SK-N-SH treated with all-trans-retinoic acid at 6 μM for 48 hours (cell line): ENCODE data around the gene SNRK.

ENCODE experiments used
- ATAC-seq: fragments of 200-7000 bp; cut with Tn5 transposase; 3 replicates; pipeline ENCODE4 v1.9.1; 2020; ENCODE audit warnings: mild to moderate bottlenecking, moderate library complexity
- BACH2 ChIP-seq: fragments of 250-450 bp; sonication (Bioruptor Pico); IDR thresholded peaks from 2 replicates; pipeline ENCODE4 v1.9.0; 2021; ENCODE audit warnings: mild to moderate bottlenecking, borderline replicate concordance
- CSDC2 ChIP-seq: fragments of 250-450 bp; sonication (Bioruptor Pico); IDR thresholded peaks from 2 replicates; pipeline ENCODE4 v1.5.0; 2020; ENCODE audit warnings: mild to moderate bottlenecking, moderate library complexity
- GLIS3 ChIP-seq: fragments of 250-450 bp; sonication (Bioruptor Pico); IDR thresholded peaks from 2 replicates; pipeline ENCODE4 v1.5.0; 2020; ENCODE audit warnings: mild to moderate bottlenecking, moderate library complexity
- ISL1 ChIP-seq: fragments of 250-450 bp; sonication (Bioruptor Pico); IDR thresholded peaks from 2 replicates; pipeline ENCODE4 v2.1.2; 2022; ENCODE audit warnings: mild to moderate bottlenecking, moderate library complexity
- OSR1 ChIP-seq: fragments of 250-450 bp; sonication (Bioruptor Pico); IDR thresholded peaks from 2 replicates; pipeline ENCODE4 v1.8.0; 2022; ENCODE audit warnings: moderate library complexity, mild to moderate bottlenecking, inconsistent platforms
- PPARA ChIP-seq: fragments of 250-450 bp; sonication (Bioruptor Pico); IDR thresholded peaks from 2 replicates; pipeline ENCODE4 v1.5.0; 2020; ENCODE audit warnings: mild to moderate bottlenecking, borderline replicate concordance
- RARB ChIP-seq: fragments of 250-450 bp; sonication (Bioruptor Pico); IDR thresholded peaks from 2 replicates; pipeline ENCODE4 v1.8.0; 2021; ENCODE audit warnings: mild to moderate bottlenecking, moderate library complexity
- SNAI2 ChIP-seq: fragments of 250-450 bp; sonication (Bioruptor Pico); IDR thresholded peaks from 2 replicates; pipeline ENCODE4 v1.5.0; 2020; ENCODE audit warnings: mild to moderate bottlenecking, moderate library complexity
- TCF4 ChIP-seq: fragments of 250-450 bp; sonication (Bioruptor Pico); IDR thresholded peaks from 2 replicates; pipeline ENCODE4 v1.8.0; 2021; ENCODE audit warnings: mild to moderate bottlenecking, moderate library complexity, borderline replicate concordance
- TOX ChIP-seq: fragments of 250-450 bp; sonication (Bioruptor Pico); IDR thresholded peaks from 2 replicates; pipeline ENCODE4 v1.8.0; 2021; ENCODE audit warnings: mild to moderate bottlenecking, moderate library complexity, borderline replicate concordance
- ZC3H10 ChIP-seq: fragments of 250-450 bp; sonication (Bioruptor Pico); IDR thresholded peaks from 2 replicates; pipeline ENCODE4 v1.5.1; 2021; ENCODE audit warnings: mild to moderate bottlenecking, moderate library complexity
- ZFP3 ChIP-seq: fragments of 250-450 bp; sonication (Bioruptor Pico); IDR thresholded peaks from 2 replicates; pipeline ENCODE4 v1.5.0; 2020; ENCODE audit warnings: mild to moderate bottlenecking, moderate library complexity
- ZNF70 ChIP-seq: fragments of 450-650 bp; formaldehyde crosslinking; IDR thresholded peaks from 2 replicates; pipeline ENCODE4 v1.5.0; 2020; ENCODE audit warnings: mild to moderate bottlenecking, moderate library complexity
- ZNF8 ChIP-seq: fragments of 450-650 bp; formaldehyde crosslinking; IDR thresholded peaks from 2 replicates; pipeline ENCODE4 v1.5.0; 2020; ENCODE audit warnings: mild to moderate bottlenecking, moderate library complexity
- TF ChIP-seq, protein P1 (sequence below): fragments of 250-450 bp; sonication (Bioruptor Pico); IDR thresholded peaks from 2 replicates; pipeline ENCODE4 v1.8.0; 2021; ENCODE audit warnings: low read depth, mild to moderate bottlenecking, moderate library complexity, borderline replicate concordance
- TF ChIP-seq, protein P2 (sequence below): fragments of 250-450 bp; sonication (Bioruptor Pico); IDR thresholded peaks from 2 replicates; pipeline ENCODE4 v1.5.1; 2020; ENCODE audit warnings: low read depth, mild to moderate bottlenecking, moderate library complexity
- TF ChIP-seq, protein P3 (sequence below): fragments of 250-450 bp; sonication (Bioruptor Pico); IDR thresholded peaks from 2 replicates; pipeline ENCODE4 v1.5.1; 2021; ENCODE audit warnings: mild to moderate bottlenecking, moderate library complexity
- TF ChIP-seq, protein P4 (sequence below): fragments of 250-450 bp; sonication (Bioruptor Pico); IDR thresholded peaks from 2 replicates; pipeline ENCODE4 v1.5.0; 2020; ENCODE audit warnings: mild to moderate bottlenecking, moderate library complexity
- TF ChIP-seq, protein P5 (sequence below): fragments of 250-450 bp; sonication (Bioruptor Pico); IDR thresholded peaks from 2 replicates; pipeline ENCODE4 v1.8.0; 2020; ENCODE audit warnings: mild to moderate bottlenecking, moderate library complexity, borderline replicate concordance

Gene SNRK, protein sequence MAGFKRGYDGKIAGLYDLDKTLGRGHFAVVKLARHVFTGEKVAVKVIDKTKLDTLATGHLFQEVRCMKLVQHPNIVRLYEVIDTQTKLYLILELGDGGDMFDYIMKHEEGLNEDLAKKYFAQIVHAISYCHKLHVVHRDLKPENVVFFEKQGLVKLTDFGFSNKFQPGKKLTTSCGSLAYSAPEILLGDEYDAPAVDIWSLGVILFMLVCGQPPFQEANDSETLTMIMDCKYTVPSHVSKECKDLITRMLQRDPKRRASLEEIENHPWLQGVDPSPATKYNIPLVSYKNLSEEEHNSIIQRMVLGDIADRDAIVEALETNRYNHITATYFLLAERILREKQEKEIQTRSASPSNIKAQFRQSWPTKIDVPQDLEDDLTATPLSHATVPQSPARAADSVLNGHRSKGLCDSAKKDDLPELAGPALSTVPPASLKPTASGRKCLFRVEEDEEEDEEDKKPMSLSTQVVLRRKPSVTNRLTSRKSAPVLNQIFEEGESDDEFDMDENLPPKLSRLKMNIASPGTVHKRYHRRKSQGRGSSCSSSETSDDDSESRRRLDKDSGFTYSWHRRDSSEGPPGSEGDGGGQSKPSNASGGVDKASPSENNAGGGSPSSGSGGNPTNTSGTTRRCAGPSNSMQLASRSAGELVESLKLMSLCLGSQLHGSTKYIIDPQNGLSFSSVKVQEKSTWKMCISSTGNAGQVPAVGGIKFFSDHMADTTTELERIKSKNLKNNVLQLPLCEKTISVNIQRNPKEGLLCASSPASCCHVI

DNA sequence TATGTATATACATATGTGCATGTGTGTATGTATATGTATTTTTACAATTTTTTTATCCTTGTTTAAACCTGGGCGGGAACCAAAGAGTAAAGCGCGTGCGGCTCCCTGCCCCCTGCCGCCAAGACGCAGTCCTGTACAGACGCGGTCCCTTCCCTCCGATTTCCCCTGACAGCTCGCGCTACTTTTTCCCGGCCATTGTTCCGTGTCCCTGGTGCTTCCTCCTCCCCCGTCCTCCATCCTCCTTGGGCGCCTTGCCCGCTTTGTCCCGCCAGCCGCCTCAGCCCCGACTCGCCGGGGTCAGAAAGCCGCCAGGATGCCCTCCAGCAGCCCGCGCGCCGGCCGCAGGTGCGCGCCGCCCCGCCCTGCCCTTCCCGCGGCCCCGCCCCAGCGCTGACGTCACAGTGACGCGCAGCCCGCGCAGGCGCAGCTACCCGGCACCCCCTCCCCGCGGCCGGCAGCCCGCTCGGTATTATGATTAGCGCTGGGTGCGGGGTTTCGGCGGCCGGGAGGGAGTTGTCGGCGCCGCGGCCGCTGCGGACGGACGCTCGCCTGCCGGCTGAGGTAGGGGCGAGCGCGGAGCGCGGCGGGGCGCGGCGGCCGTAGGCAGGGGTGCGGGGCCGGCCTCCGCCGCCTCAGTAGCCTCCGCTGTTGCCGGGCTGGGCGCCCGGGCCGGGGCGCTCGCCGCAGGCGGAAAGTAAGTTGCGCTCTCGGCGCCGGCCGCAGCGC lies at the start of gene SNRK:
SNRK (plus strand) TSS at position 426 of the 726 bp plus-strand sequence. CDS start 16,664 bp downstream, outside the sequence.
- ATAC-seq, result peak; percentile 79
- TF ChIP-seq SNAI2 (CRISPR knock-in tag) (no peak), GLIS3 (CRISPR knock-in tag) (no peak), ZFP3 (CRISPR knock-in tag) (no peak), TOX (CRISPR knock-in tag) (no peak), TCF4 (no peak), RARB (CRISPR knock-in tag) (no peak), BACH2 (no peak)
- TF ChIP-seq, protein P1, sequence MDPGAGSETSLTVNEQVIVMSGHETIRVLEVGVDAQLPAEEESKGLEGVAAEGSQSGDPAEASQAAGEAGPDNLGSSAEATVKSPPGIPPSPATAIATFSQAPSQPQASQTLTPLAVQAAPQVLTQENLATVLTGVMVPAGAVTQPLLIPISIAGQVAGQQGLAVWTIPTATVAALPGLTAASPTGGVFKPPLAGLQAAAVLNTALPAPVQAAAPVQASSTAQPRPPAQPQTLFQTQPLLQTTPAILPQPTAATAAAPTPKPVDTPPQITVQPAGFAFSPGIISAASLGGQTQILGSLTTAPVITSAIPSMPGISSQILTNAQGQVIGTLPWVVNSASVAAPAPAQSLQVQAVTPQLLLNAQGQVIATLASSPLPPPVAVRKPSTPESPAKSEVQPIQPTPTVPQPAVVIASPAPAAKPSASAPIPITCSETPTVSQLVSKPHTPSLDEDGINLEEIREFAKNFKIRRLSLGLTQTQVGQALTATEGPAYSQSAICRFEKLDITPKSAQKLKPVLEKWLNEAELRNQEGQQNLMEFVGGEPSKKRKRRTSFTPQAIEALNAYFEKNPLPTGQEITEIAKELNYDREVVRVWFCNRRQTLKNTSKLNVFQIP (CRISPR knock-in tag), result no peak
- TF ChIP-seq, all 23 proteins: peak for 0

DNA sequence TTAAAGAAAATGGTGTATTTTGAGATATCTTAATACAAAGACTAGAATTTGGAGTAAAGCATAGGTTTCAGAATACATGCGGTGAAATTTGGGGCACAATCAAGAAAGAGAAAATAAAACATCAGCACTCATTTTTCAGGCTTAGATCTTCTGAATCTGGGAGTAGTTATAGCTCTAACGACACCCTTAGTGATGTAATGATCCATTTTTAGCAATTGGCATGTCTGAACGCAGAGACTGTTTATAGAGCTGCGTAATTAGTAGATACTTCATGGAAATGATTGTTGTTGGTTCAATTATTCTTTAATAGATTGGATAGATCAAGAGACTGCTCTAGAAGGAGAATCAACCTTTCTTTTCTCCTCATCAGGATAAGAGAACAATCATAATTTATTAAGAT lies 47.5 kb upstream of the SNRK start:
- TF ChIP-seq ZFP3 (CRISPR knock-in tag), result no peak
- no peak for TF ChIP-seq ZNF70 (CRISPR knock-in tag)
- TF ChIP-seq TCF4, result no peak
- TF ChIP-seq, protein P2, sequence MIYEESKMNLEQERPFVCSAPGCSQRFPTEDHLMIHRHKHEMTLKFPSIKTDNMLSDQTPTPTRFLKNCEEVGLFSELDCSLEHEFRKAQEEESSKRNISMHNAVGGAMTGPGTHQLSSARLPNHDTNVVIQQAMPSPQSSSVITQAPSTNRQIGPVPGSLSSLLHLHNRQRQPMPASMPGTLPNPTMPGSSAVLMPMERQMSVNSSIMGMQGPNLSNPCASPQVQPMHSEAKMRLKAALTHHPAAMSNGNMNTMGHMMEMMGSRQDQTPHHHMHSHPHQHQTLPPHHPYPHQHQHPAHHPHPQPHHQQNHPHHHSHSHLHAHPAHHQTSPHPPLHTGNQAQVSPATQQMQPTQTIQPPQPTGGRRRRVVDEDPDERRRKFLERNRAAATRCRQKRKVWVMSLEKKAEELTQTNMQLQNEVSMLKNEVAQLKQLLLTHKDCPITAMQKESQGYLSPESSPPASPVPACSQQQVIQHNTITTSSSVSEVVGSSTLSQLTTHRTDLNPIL, result no peak
- TF ChIP-seq OSR1 (CRISPR knock-in tag), result no peak
- TF ChIP-seq, protein P3, sequence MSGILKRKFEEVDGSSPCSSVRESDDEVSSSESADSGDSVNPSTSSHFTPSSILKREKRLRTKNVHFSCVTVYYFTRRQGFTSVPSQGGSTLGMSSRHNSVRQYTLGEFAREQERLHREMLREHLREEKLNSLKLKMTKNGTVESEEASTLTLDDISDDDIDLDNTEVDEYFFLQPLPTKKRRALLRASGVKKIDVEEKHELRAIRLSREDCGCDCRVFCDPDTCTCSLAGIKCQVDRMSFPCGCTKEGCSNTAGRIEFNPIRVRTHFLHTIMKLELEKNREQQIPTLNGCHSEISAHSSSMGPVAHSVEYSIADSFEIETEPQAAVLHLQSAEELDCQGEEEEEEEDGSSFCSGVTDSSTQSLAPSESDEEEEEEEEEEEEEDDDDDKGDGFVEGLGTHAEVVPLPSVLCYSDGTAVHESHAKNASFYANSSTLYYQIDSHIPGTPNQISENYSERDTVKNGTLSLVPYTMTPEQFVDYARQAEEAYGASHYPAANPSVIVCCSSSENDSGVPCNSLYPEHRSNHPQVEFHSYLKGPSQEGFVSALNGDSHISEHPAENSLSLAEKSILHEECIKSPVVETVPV, result no peak
- TF ChIP-seq, protein P4, sequence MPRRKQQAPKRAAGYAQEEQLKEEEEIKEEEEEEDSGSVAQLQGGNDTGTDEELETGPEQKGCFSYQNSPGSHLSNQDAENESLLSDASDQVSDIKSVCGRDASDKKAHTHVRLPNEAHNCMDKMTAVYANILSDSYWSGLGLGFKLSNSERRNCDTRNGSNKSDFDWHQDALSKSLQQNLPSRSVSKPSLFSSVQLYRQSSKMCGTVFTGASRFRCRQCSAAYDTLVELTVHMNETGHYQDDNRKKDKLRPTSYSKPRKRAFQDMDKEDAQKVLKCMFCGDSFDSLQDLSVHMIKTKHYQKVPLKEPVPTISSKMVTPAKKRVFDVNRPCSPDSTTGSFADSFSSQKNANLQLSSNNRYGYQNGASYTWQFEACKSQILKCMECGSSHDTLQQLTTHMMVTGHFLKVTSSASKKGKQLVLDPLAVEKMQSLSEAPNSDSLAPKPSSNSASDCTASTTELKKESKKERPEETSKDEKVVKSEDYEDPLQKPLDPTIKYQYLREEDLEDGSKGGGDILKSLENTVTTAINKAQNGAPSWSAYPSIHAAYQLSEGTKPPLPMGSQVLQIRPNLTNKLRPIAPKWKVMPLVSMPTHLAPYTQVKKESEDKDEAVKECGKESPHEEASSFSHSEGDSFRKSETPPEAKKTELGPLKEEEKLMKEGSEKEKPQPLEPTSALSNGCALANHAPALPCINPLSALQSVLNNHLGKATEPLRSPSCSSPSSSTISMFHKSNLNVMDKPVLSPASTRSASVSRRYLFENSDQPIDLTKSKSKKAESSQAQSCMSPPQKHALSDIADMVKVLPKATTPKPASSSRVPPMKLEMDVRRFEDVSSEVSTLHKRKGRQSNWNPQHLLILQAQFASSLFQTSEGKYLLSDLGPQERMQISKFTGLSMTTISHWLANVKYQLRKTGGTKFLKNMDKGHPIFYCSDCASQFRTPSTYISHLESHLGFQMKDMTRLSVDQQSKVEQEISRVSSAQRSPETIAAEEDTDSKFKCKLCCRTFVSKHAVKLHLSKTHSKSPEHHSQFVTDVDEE (CRISPR knock-in tag), result no peak
- TF ChIP-seq RARB (CRISPR knock-in tag), result no peak
- no peak for TF ChIP-seq CSDC2 (CRISPR knock-in tag)
- TF ChIP-seq PPARA (CRISPR knock-in tag), result no peak
- no peak for TF ChIP-seq ZC3H10
- TF ChIP-seq ISL1 (CRISPR knock-in tag), result no peak
- TF ChIP-seq TOX (CRISPR knock-in tag), result no peak
- TF ChIP-seq, all 23 proteins: peak for 0
- no peak for ATAC-seq

DNA sequence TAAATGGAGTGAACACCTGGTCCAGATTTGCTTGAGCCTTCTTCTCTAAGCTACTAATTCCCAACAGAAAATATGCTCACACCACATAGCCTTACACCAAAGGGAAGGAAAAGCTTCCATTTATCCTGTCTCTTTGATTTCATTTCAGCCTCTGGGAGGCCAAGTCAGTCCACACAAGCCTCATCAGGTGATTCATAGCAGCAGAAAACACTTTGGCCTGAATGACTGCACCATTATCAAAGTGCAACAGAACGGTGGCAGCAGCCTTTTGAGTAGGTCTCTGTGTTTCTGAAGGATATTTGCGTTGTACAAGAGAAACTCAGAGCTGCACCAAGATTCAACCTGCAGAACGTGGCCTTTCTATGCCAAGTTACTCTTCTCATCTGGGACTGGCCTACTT lies 46.6 kb upstream of the SNRK start:
- TF ChIP-seq, protein P5, sequence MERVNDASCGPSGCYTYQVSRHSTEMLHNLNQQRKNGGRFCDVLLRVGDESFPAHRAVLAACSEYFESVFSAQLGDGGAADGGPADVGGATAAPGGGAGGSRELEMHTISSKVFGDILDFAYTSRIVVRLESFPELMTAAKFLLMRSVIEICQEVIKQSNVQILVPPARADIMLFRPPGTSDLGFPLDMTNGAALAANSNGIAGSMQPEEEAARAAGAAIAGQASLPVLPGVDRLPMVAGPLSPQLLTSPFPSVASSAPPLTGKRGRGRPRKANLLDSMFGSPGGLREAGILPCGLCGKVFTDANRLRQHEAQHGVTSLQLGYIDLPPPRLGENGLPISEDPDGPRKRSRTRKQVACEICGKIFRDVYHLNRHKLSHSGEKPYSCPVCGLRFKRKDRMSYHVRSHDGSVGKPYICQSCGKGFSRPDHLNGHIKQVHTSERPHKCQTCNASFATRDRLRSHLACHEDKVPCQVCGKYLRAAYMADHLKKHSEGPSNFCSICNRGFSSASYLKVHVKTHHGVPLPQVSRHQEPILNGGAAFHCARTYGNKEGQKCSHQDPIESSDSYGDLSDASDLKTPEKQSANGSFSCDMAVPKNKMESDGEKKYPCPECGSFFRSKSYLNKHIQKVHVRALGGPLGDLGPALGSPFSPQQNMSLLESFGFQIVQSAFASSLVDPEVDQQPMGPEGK (CRISPR knock-in tag), result no peak
- TF ChIP-seq ZNF8 (CRISPR knock-in tag), result no peak
- TF ChIP-seq TOX (CRISPR knock-in tag), result no peak
- no peak for ATAC-seq
